Endodermal cell (in vitro differentiated cells): ENCODE data around the gene ATP1B1. TPM values are rescaled to one million over a fixed set of nuclear protein-coding genes. Genes with fewer than 3 reads are reported as not detected.

Experiments
- DNase-seq: peaks from one replicate; pipeline ENCODE4 v3.0.0-alpha.2; 2017
- H3K27ac ChIP-seq: 2 replicates; pipeline ENCODE4 v1.5.1; 2013; ENCODE audit warnings: mild to moderate bottlenecking, low read depth, low read length, moderate library complexity
- H3K27me3 ChIP-seq: 2 replicates; pipeline ENCODE4 v1.6.1; 2013; ENCODE audit warnings: mild to moderate bottlenecking, low read length, moderate library complexity; ENCODE audit not compliant: insufficient read depth, control insufficient read depth, poor library complexity, severe bottlenecking
- H3K36me3 ChIP-seq: 2 replicates; pipeline ENCODE4 v1.7.0; 2013; ENCODE audit warnings: mild to moderate bottlenecking, low read length, moderate library complexity; ENCODE audit not compliant: control insufficient read depth, insufficient read depth
- H3K4me1 ChIP-seq: one replicate; pipeline ENCODE4 v1.7.0; 2013; ENCODE audit warnings: low read length; ENCODE audit not compliant: control insufficient read depth, insufficient read depth
- H3K4me3 ChIP-seq: 2 replicates; pipeline ENCODE4 v1.5.1; 2013; ENCODE audit warnings: mild to moderate bottlenecking, low read length, moderate library complexity
- H3K9ac ChIP-seq: 2 replicates; pipeline ENCODE4 v1.6.1; 2013; ENCODE audit warnings: mild to moderate bottlenecking, low read length, moderate library complexity; ENCODE audit not compliant: poor library complexity, severe bottlenecking; ENCODE audit errors: extremely low read depth
- H3K9me3 ChIP-seq: 2 replicates; pipeline ENCODE4 v1.6.1; 2013; ENCODE audit warnings: mild to moderate bottlenecking, low read length, moderate library complexity; ENCODE audit not compliant: control insufficient read depth
- H3K27ac Mint-ChIP-seq: 2 replicates; pipeline ENCODE4 v1.8.0; 2020; ENCODE audit warnings: mixed read lengths
- H3K27me3 Mint-ChIP-seq: 2 replicates; pipeline ENCODE4 v1.8.0; 2021; ENCODE audit warnings: mild to moderate bottlenecking, mixed read lengths; ENCODE audit not compliant: insufficient read depth
- H3K36me3 Mint-ChIP-seq: 2 replicates; pipeline ENCODE4 v1.8.0; 2020; ENCODE audit warnings: low read depth, mixed read lengths
- H3K4me1 Mint-ChIP-seq: 2 replicates; pipeline ENCODE4 v1.8.0; 2020; ENCODE audit warnings: mixed read lengths
- H3K4me3 Mint-ChIP-seq: 2 replicates; pipeline ENCODE4 v1.8.0; 2020; ENCODE audit warnings: mild to moderate bottlenecking, moderate library complexity, mixed read lengths
- H3K9me3 Mint-ChIP-seq: 2 replicates; pipeline ENCODE4 v1.8.0; 2020; ENCODE audit warnings: mild to moderate bottlenecking, mixed read lengths
- WGBS, 2 experiments: methylation state at CpG; one replicate each; pipeline versions ENCODE4 v1.1.5 to v1.1.7; 2013; ENCODE audit warnings: missing lambda C conversion rate in 2 of 2, mixed read lengths in 1 of 2; ENCODE audit not compliant: insufficient coverage in 1 of 2, insufficient read length in 1 of 2; 5-methylcytosine and 5-hydroxymethylcytosine counted together
- total RNA-seq, 2 donors: library from RNA; stranded (reverse); fragmentation: NEBNext Ultra II Directional in 1 of 2; extraction: Animal tissue kit (Norgen Biotek cat#: 25700) in 1 of 2; gene quantifications; 2 replicates in 1 of 2; 3 replicates in 1 of 2; pipeline ENCODE4 v1.2.1, GENCODE V29; 2021
- TF ChIP-seq, protein P1 (sequence below): fragments of 200-600 bp; sonication (generic); conservative IDR thresholded peaks from 2 replicates; pipeline ENCODE4 v1.5.0; 2021; ENCODE audit warnings: antibody characterized with exemption, mild to moderate bottlenecking

ATP1B1 gene
- total RNA-seq, 2 donors from 2014 or later: 49.9 to 56.3 TPM

DNA sequence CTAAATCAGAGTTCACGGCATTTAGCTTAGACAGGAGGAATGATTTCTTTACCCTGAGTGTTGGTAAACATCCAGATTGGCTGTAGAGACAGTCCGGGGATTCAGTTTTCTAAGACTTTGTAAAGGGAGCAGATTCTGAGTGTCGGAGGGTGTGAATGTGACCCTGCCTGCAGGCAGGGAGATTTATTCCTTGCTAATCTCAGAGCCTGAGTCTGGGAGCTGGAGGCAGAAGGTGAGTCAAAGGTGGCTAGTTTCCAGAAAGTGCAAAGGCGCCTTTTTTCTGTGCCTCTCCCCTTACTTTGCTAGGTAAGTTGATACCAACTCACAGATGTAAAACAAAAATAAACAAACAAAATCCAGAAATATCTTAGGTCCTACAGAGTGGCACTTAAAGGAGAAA, 11.7 kb downstream of the ATP1B1 start:
- DNase-seq: no peak
- H3K4me3 Mint-ChIP-seq: no peak overlapping the region
- no peak overlapping the region for H3K27ac ChIP-seq
- H3K27me3 ChIP-seq: no peaks in the 10 kb centered on the region
- WGBS, 2 experiments: 90 to 97% methylated on average over 3 to 4 of the region's 4 CpGs
- H3K9me3 Mint-ChIP-seq: no peaks in the 10 kb centered on the region
- H3K9me3 ChIP-seq: no peaks in the 10 kb centered on the region
- no peak overlapping the region for H3K4me3 ChIP-seq
- peaks cover 43% of the 10 kb centered on the region for H3K4me1 Mint-ChIP-seq
- H3K4me1 ChIP-seq: peaks cover 3% of the 10 kb centered on the region
- H3K27me3 Mint-ChIP-seq: no peaks in the 10 kb centered on the region
- TF ChIP-seq, protein P1, sequence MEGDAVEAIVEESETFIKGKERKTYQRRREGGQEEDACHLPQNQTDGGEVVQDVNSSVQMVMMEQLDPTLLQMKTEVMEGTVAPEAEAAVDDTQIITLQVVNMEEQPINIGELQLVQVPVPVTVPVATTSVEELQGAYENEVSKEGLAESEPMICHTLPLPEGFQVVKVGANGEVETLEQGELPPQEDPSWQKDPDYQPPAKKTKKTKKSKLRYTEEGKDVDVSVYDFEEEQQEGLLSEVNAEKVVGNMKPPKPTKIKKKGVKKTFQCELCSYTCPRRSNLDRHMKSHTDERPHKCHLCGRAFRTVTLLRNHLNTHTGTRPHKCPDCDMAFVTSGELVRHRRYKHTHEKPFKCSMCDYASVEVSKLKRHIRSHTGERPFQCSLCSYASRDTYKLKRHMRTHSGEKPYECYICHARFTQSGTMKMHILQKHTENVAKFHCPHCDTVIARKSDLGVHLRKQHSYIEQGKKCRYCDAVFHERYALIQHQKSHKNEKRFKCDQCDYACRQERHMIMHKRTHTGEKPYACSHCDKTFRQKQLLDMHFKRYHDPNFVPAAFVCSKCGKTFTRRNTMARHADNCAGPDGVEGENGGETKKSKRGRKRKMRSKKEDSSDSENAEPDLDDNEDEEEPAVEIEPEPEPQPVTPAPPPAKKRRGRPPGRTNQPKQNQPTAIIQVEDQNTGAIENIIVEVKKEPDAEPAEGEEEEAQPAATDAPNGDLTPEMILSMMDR: no peak
- H3K36me3 Mint-ChIP-seq: peaks cover 43% of the 10 kb centered on the region
- H3K27ac Mint-ChIP-seq: no peak overlapping the region
- H3K36me3 ChIP-seq: peaks cover 50% of the 10 kb centered on the region
- H3K9ac ChIP-seq: no peak overlapping the region

GRCh38 chr1:169119405-169119804, 12.9 kb downstream of the ATP1B1 start:
- H3K4me3 ChIP-seq: no peak overlapping the region
- H3K4me1 ChIP-seq: peaks cover 3% of the 10 kb centered on the region
- peaks cover 45% of the 10 kb centered on the region for H3K36me3 ChIP-seq
- 80 to 93% methylated on average over 1 to 5 of the region's 5 CpGs for WGBS, 2 experiments
- Mint-ChIP-seq H3K27me3 (no peaks in the 10 kb centered on the region), H3K27ac (no peak overlapping the region), H3K9me3 (no peaks in the 10 kb centered on the region), H3K36me3 (peaks cover 37% of the 10 kb centered on the region), H3K4me1 (peaks cover 43% of the 10 kb centered on the region), H3K4me3 (no peak overlapping the region)
- H3K9ac ChIP-seq: no peak overlapping the region
- H3K9me3 ChIP-seq: no peaks in the 10 kb centered on the region
- DNase-seq: no peak
- H3K27me3 ChIP-seq: no peaks in the 10 kb centered on the region
- TF ChIP-seq, protein P1: no peak
- H3K27ac ChIP-seq: no peak overlapping the region

DNA sequence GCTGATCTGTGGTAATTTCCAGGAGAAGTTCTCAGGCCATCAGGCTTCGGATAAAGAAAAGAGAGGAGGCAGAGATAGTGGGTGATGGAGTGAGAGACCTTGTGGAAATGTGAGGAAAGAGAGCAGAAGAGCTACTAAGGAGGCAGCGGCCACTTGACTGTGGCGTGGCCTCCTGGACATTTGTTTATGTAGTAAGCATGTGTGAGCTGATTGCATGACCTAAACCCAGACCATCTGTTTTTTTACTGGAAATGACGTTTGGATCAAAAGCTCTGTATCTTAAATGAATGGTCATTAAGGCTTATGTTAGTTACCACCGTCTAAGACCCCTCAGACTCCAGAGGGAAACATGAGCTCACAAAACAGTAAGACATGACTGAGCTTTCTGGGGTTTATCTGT, 13.6 kb downstream of the ATP1B1 start:
- no peaks in the 10 kb centered on the region for H3K27me3 Mint-ChIP-seq

More for the DNA sequence above, 13.6 kb downstream of the ATP1B1 start:
- Mint-ChIP-seq H3K27ac (no peak overlapping the region), H3K9me3 (no peaks in the 10 kb centered on the region), H3K4me1 (peaks cover 43% of the 10 kb centered on the region), H3K4me3 (no peak overlapping the region), H3K36me3 (peaks cover 37% of the 10 kb centered on the region)
- no peak for DNase-seq
- Histone ChIP-seq H3K27ac (no peak overlapping the region), H3K27me3 (no peaks in the 10 kb centered on the region), H3K4me1 (peaks cover 3% of the 10 kb centered on the region), H3K4me3 (no peak overlapping the region), H3K36me3 (peaks cover 46% of the 10 kb centered on the region), H3K9ac (no peak overlapping the region), H3K9me3 (no peaks in the 10 kb centered on the region)
- WGBS, 2 experiments: 95 to 98% methylated on average over 5 of the region's 5 CpGs
- TF ChIP-seq, protein P1: no peak
